Upper lobe of left lung (tissue), 6 donors: ENCODE data around the gene RGS7. TPM values are rescaled to one million over a fixed set of nuclear protein-coding genes. Genes with fewer than 3 reads are reported as not detected.
A peak's percentile ranks its signal among the peaks of the same experiment; 100 is the strongest.
"Not testable (repeated sequence)": the region's sequence is repeated elsewhere in the genome, so short reads cannot be mapped to it uniquely, and the experiment has no call there.

Experiments used
- ATAC-seq, 2 donors: fragments of 200-7000 bp; cut with Tn5 transposase; one replicate each; pipeline ENCODE4 v1.9.1; 2022; ENCODE audit warnings: mild to moderate bottlenecking in 2 of 2, moderate library complexity in 2 of 2; ENCODE audit not compliant: low FRiP score in 2 of 2
- DNase-seq, 2 donors: peaks; one replicate each; pipeline ENCODE4 v3.0.0-alpha.2; 2019 to 2020
- H3K27ac ChIP-seq, 4 donors: fragments of 200-600 bp; sonication (generic); one replicate each; pipeline ENCODE4 v1.5.1; 2016 to 2019
- H3K27me3 ChIP-seq, 4 donors: fragments of 200-600 bp; sonication (generic); one replicate each; pipeline ENCODE4 v1.5.1; 2017 to 2019
- H3K36me3 ChIP-seq, 4 donors: fragments of 200-600 bp; sonication (generic); one replicate each; pipeline ENCODE4 v1.5.1; 2016 to 2019
- H3K4me1 ChIP-seq, 4 donors: fragments of 200-600 bp; sonication (generic); one replicate each; pipeline ENCODE4 v1.5.1; 2018 to 2019
- H3K4me3 ChIP-seq, 4 donors: fragments of 200-600 bp; sonication (generic); one replicate each; pipeline ENCODE4 v1.5.1; 2017 to 2019; ENCODE audit warnings: mild to moderate bottlenecking in 2 of 4, moderate library complexity in 1 of 4
- H3K9me3 ChIP-seq, 4 donors: fragments of 200-600 bp; sonication (generic); one replicate each; pipeline ENCODE4 v1.5.1; 2018 to 2019
- CTCF ChIP-seq, 6 experiments: fragments of 450-650 bp in 4 of 6; fragments of 200-600 bp in 2 of 6; sonication (generic) in 2 of 6; IDR thresholded peaks; one replicate each; pipeline ENCODE4 v1.5.1; 2016 to 2019; ENCODE audit warnings: antibody characterized with exemption in 6 of 6
- EP300 ChIP-seq, 4 donors: sonication (generic); formaldehyde crosslinking; IDR thresholded peaks; one replicate each; pipeline ENCODE4 v1.5.1; 2017; ENCODE audit warnings: antibody characterized with exemption in 4 of 4, control low read depth in 2 of 4
- POLR2A ChIP-seq, 4 donors: fragments of 450-650 bp; IDR thresholded peaks; one replicate each; pipeline ENCODE4 v1.5.1; 2016 to 2017; ENCODE audit warnings: antibody characterized with exemption in 4 of 4, mild to moderate bottlenecking in 2 of 4
- POLR2AphosphoS5 ChIP-seq, 2 donors: sonication (generic); formaldehyde crosslinking; IDR thresholded peaks; one replicate each; pipeline ENCODE4 v1.5.1; 2017; ENCODE audit warnings: antibody characterized with exemption in 2 of 2
- WGBS, 2 donors: methylation state at CpG; one replicate each; pipeline ENCODE4 v1.1.5; 2017 to 2018; 5-methylcytosine and 5-hydroxymethylcytosine counted together
- total RNA-seq, 6 donors: library from RNA; depleted of rRNA in 4 of 6; stranded (reverse); fragments of >200 nt in 4 of 6; gene quantifications; one replicate each; pipeline versions ENCODE4 v1.1.0 to v1.2.1, GENCODE V29; 2016 to 2021
- donor health status: DM: no; HTN: no; CAD: no; lungs with moderate emphysema.
- donor health status: DM: no; HTN: yes; CAD: no; lungs with severe emphysema.

RGS7 gene
- total RNA-seq, 6 donors from 2014 or later, result 0.15 TPM; not detected in 5

- H3K4me1 ChIP-seq, result no peaks in the 10 kb centered on the region
- no peak overlapping the region for H3K27ac ChIP-seq
- DNase-seq (peak in 1 of 2 donors; percentile 72), ATAC-seq (no peak)
- H3K4me3 ChIP-seq, result no peak overlapping the region
- no peaks in the 10 kb centered on the region for H3K36me3 ChIP-seq
- H3K9me3 ChIP-seq, result no peaks in the 10 kb centered on the region
- no peaks in the 10 kb centered on the region for H3K27me3 ChIP-seq
- 86 to 87% methylated on average over 16 of the region's 16 CpGs for WGBS, 2 donors
- TF ChIP-seq CTCF (IDR thresholded peaks at IDR 0.05) (no peak), EP300 (IDR thresholded peaks at IDR 0.05) (no peak), POLR2AphosphoS5 (IDR thresholded peaks at IDR 0.05) (no peak), POLR2A (IDR thresholded peaks at IDR 0.05) (no peak)
These were observed 585.6 kb downstream of the RGS7 start for GRCh38 chr1:240771450-240771849.

GRCh38 chr1:240768979-240769378, 588.0 kb downstream of the RGS7 start:
- DNase-seq, result no peak
- Histone ChIP-seq H3K4me3 (no peak overlapping the region), H3K9me3 (no peaks in the 10 kb centered on the region), H3K36me3 (no peaks in the 10 kb centered on the region), H3K4me1 (no peaks in the 10 kb centered on the region), H3K27ac (no peak overlapping the region), H3K27me3 (no peaks in the 10 kb centered on the region)
- WGBS, 2 donors, result 81 to 85% methylated on average over 4 of the region's 4 CpGs
- ATAC-seq, result no peak
- TF ChIP-seq POLR2A (IDR thresholded peaks at IDR 0.05) (no peak), CTCF (IDR thresholded peaks at IDR 0.05) (no peak), EP300 (IDR thresholded peaks at IDR 0.05) (no peak), POLR2AphosphoS5 (IDR thresholded peaks at IDR 0.05) (no peak)

- DNase-seq, result no peak
- H3K9me3 ChIP-seq, result no peaks in the 10 kb centered on the region
- H3K4me3 ChIP-seq, result no peak overlapping the region
- TF ChIP-seq EP300 (IDR thresholded peaks at IDR 0.05) (no peak), POLR2AphosphoS5 (IDR thresholded peaks at IDR 0.05) (no peak), POLR2A (IDR thresholded peaks at IDR 0.05) (no peak), CTCF (IDR thresholded peaks at IDR 0.05) (no peak)
- no peak overlapping the region for H3K27ac ChIP-seq
- H3K4me1 ChIP-seq, result no peaks in the 10 kb centered on the region
- ATAC-seq, result no peak
- H3K27me3 ChIP-seq, result no peaks in the 10 kb centered on the region
- no peaks in the 10 kb centered on the region for H3K36me3 ChIP-seq
These were observed 590.2 kb downstream of the RGS7 start for GRCh38 chr1:240766831-240767230.

- no peaks in the 10 kb centered on the region for H3K9me3 ChIP-seq
- DNase-seq (no peak), ATAC-seq (no peak)
- TF ChIP-seq EP300 (IDR thresholded peaks at IDR 0.05), result no peak
- no peak for TF ChIP-seq POLR2AphosphoS5 (IDR thresholded peaks at IDR 0.05)
- TF ChIP-seq CTCF (IDR thresholded peaks at IDR 0.05), result no peak
- TF ChIP-seq POLR2A (IDR thresholded peaks at IDR 0.05), result no peak
- no peak overlapping the region for H3K4me3 ChIP-seq
- H3K36me3 ChIP-seq, result no peaks in the 10 kb centered on the region
- 47 to 54% methylated on average over 5 of the region's 5 CpGs for WGBS, 2 donors
- H3K4me1 ChIP-seq, result no peaks in the 10 kb centered on the region
- H3K27ac ChIP-seq, result no peak overlapping the region
- H3K27me3 ChIP-seq, result no peaks in the 10 kb centered on the region
These were observed 591.2 kb downstream of the RGS7 start for GRCh38 chr1:240765732-240766363.

GRCh38 chr1:240763771-240764170, 593.2 kb downstream of the RGS7 start:
- WGBS, 2 donors, result 90 to 96% methylated on average over 12 of the region's 12 CpGs
- H3K9me3 ChIP-seq, result no peaks in the 10 kb centered on the region
- H3K27ac ChIP-seq, result no peak overlapping the region
- DNase-seq, result peak in 1 of 2 donors; percentile 55
- no peak for ATAC-seq
- H3K4me3 ChIP-seq, result no peak overlapping the region
- no peaks in the 10 kb centered on the region for H3K36me3 ChIP-seq
- H3K4me1 ChIP-seq, result no peaks in the 10 kb centered on the region
- H3K27me3 ChIP-seq, result no peaks in the 10 kb centered on the region
- no peak for TF ChIP-seq POLR2A (IDR thresholded peaks at IDR 0.05)
- TF ChIP-seq POLR2AphosphoS5 (IDR thresholded peaks at IDR 0.05), result no peak
- no peak for TF ChIP-seq EP300 (IDR thresholded peaks at IDR 0.05)
- TF ChIP-seq CTCF (IDR thresholded peaks at IDR 0.05), result no peak

GRCh38 chr1:240763095-240763494, 593.9 kb downstream of the RGS7 start:
- H3K27ac ChIP-seq, ATAC-seq, H3K9me3 ChIP-seq, H3K4me3 ChIP-seq, H3K4me1 ChIP-seq, DNase-seq, H3K27me3 ChIP-seq, H3K36me3 ChIP-seq: not testable (repeated sequence)
- 83 to 91% methylated on average over 3 to 7 of the region's 7 CpGs for WGBS, 2 donors

- H3K4me3 ChIP-seq, H3K36me3 ChIP-seq: not testable (repeated sequence)
- 95% methylated on average over 14 of the region's 42 CpGs; no CpG with 5 or more reads in 1 of the 2 donors for WGBS, 2 donors
These were observed 594.5 kb downstream of the RGS7 start for GRCh38 chr1:240762471-240762987.

More at GRCh38 chr1:240762471-240762987, 594.5 kb downstream of the RGS7 start:
- H3K4me1 ChIP-seq, ATAC-seq, H3K27ac ChIP-seq, H3K9me3 ChIP-seq, H3K27me3 ChIP-seq: not testable (repeated sequence)
- peak in 1 of 2 donors; percentile 80 for DNase-seq
